ENCODE measurements around the gene MTFMT. TPM values are rescaled to one million over a fixed set of nuclear protein-coding genes. Genes with fewer than 3 reads are reported as not detected.

MTFMT gene
- total and polyA plus RNA-seq, 2 of the 4 experiments (the other 2 are of a cell fraction): 8.9 to 21.3 TPM

GRCh38 chr15:65029736-65030208, 333 bp upstream of the MTFMT start (continued):
- TF ChIP-seq CTCF (conservative IDR thresholded peaks at IDR 0.05; ENCODE audit: low read depth, low read length) (no peak), SMC3 (IDR thresholded peaks at IDR 0.05; ENCODE audit: low read depth, low read length) (no peak)

- CTCF ChIA-PET: no interaction called here
- WGBS, 2 experiments (ENCODE audit: extremely low coverage in 2 of 2, insufficient read length in 1 of 2): 39% methylated on average over 4 of the region's 10 CpGs; no CpG with 5 or more reads in 1 of the 2 experiments
- peak overlapping the region; percentile 62 for H2AFZ ChIP-seq (replicated peaks; ENCODE audit: low read length, poor library complexity)
These were observed 1.1 kb downstream of the MTFMT start for GRCh38 chr15:65028338-65028737.

More at GRCh38 chr15:65028338-65028737, 1.1 kb downstream of the MTFMT start:
- peaks cover 2% of the 10 kb centered on the region; the same call in 1 of the 2 replicates for H3K4me1 ChIP-seq (ENCODE audit: control insufficient read depth, insufficient read depth, low read length)
- H2BK20ac ChIP-seq (ENCODE audit: low read depth, low read length): no peak overlapping the region
- H2BK120ac ChIP-seq (ENCODE audit: low read depth, low read length): no peak overlapping the region
- H2AK5ac ChIP-seq (ENCODE audit: low read depth, low read length): no peak overlapping the region
- DNase-seq (no peak), ATAC-seq (ENCODE audit: low read depth) (no peak)
- POLR2A ChIA-PET (ENCODE audit: unreplicated experiment): no interaction called here
- peak overlapping the region in 1 of 2 experiments; percentile 32; a peak in 1 of 4 replicates for H4K8ac ChIP-seq (ENCODE audit: low read depth in 2 of 2, low read length in 2 of 2)
- no peak overlapping the region for H2BK15ac ChIP-seq (ENCODE audit: low read depth, low read length)
- H3K4ac ChIP-seq (ENCODE audit: low read depth, low read length): no peak overlapping the region
- H3K4me3 ChIP-seq (ENCODE audit: insufficient read depth, low read depth, low read length): peak overlapping the region; percentile 81
- no peak overlapping the region for H4K91ac ChIP-seq (ENCODE audit: insufficient read depth, low read depth, low read length)
- in situ Hi-C loops (cut with MboI; ENCODE audit: low sequenced_read_pairs): no loop called here
- no peak overlapping the region for H4K5ac ChIP-seq (ENCODE audit: low read depth, low read length)
- H3K18ac ChIP-seq (ENCODE audit: low read depth, low read length): no peak overlapping the region
- dilution Hi-C loops (cut with HindIII; ENCODE audit: low sequenced_read_pairs, unreplicated experiment): no loop called here
- H3K4me2 ChIP-seq (ENCODE audit: low read depth, low read length): peak overlapping the region; percentile 100
- H4K20me1 ChIP-seq (ENCODE audit: insufficient read depth, low read length): 0 out of 2 replicates have a peak, but pooled peaks cover 8% of the 10 kb centered on the region
- H3K27me3 ChIP-seq (ENCODE audit: control insufficient read depth, insufficient read depth, low read length): no peaks in the 10 kb centered on the region
- peaks cover 11% of the 10 kb centered on the region for H3K36me3 ChIP-seq (ENCODE audit: control insufficient read depth, insufficient read depth, low read length)
- 0 out of 2 replicates have a peak overlapping the region, but pooled peaks have one; percentile 19 for H3K56ac ChIP-seq (ENCODE audit: extremely low read depth, insufficient read depth, low read length)
- no peak overlapping the region for H2BK5ac ChIP-seq (ENCODE audit: low read depth, low read length, poor library complexity, severe bottlenecking)
- peaks cover 12 to 19% of the 10 kb centered on the region in 2 experiments; a peak in 3 of 4 replicates for H3K79me1 ChIP-seq (ENCODE audit: low read depth in 1 of 2, low read length in 2 of 2)
- H3K27ac ChIP-seq (ENCODE audit: insufficient read depth, low read length): no peak overlapping the region
- peak overlapping the region; percentile 64 for H3K14ac ChIP-seq (replicated peaks; ENCODE audit: low read depth, low read length)
- H3K9me3 ChIP-seq (ENCODE audit: control insufficient read depth, insufficient read depth, low read length): no peaks in the 10 kb centered on the region
- H3K9me1 ChIP-seq (ENCODE audit: insufficient read depth, low read length): peaks cover 8% of the 10 kb centered on the region; the same call in 1 of the 2 replicates
- peak overlapping the region; percentile 68; the same call in 1 of the 2 replicates for H3K23ac ChIP-seq (ENCODE audit: low read depth, low read length)
- no TSS peak for BruUV-seq (replicated peaks)
- H3K9ac ChIP-seq (ENCODE audit: low read depth, low read length): peak overlapping the region; percentile 71
- H2AK9ac ChIP-seq (replicated peaks; ENCODE audit: low read depth, low read length, poor library complexity): peak overlapping the region; percentile 73
- TF ChIP-seq NFE2L2 (IDR thresholded peaks at IDR 0.05; ENCODE audit: low read depth, low read length): no peak
- no peak for TF ChIP-seq MAFK (IDR thresholded peaks at IDR 0.05; ENCODE audit: low read depth, low read length)
- TF ChIP-seq SMC3 (IDR thresholded peaks at IDR 0.05; ENCODE audit: low read depth, low read length): no peak
- TF ChIP-seq ELK1 (IDR thresholded peaks at IDR 0.05; ENCODE audit: borderline replicate concordance, low read depth, low read length): no peak
- no peak for TF ChIP-seq RAD21 (IDR thresholded peaks at IDR 0.05; ENCODE audit: low read length)
- TF ChIP-seq RFX5 (IDR thresholded peaks at IDR 0.05; ENCODE audit: low read depth, low read length): no peak
- TF ChIP-seq POLR2A (IDR thresholded peaks at IDR 0.05; ENCODE audit: low read depth, low read length): no peak
- no peak for TF ChIP-seq BHLHE40 (IDR thresholded peaks at IDR 0.05; ENCODE audit: low read depth, low read length)
- TF ChIP-seq CEBPB (IDR thresholded peaks at IDR 0.05; ENCODE audit: low read depth, low read length): no peak
- TF ChIP-seq CHD1 (IDR thresholded peaks at IDR 0.05; ENCODE audit: low read depth, low read length): no peak
- TF ChIP-seq MAZ (IDR thresholded peaks at IDR 0.05; ENCODE audit: borderline replicate concordance, low read depth, low read length): no peak
- intact Hi-C loops (cut with micrococcal nuclease): loop anchor here (5.0 kb wide), 1 partner anchor 186 kb away; the partner anchor contains the start of gene PLEKHO2

Data from IMR-90 (cell line).